SU-DHL-6 (cell line): ENCODE data around the gene CACNB4.
A peak's percentile ranks its signal among the peaks of the same experiment; 100 is the strongest.

ENCODE experiments used
- H2AFZ ChIP-seq: fragments of 200-600 bp; sonication (generic); 2 replicates; pipeline ENCODE4 v1.6.1; 2014; ENCODE audit warnings: low read depth, mild to moderate bottlenecking, moderate library complexity, mixed read lengths, antibody characterized with exemption, low read length; ENCODE audit not compliant: severe bottlenecking
- H3F3A ChIP-seq: fragments of 200-600 bp; shearing (Covaris generic); 2 replicates; pipeline ENCODE4 v1.6.0; 2016; ENCODE audit warnings: antibody characterized with exemption, mild to moderate bottlenecking; ENCODE audit not compliant: insufficient read depth
- H3K27ac ChIP-seq: fragments of 200-600 bp; sonication (generic); 2 replicates; pipeline ENCODE4 v1.5.1; 2016; ENCODE audit warnings: low read depth, mild to moderate bottlenecking, low read length, moderate library complexity, mixed read lengths
- H3K27me3 ChIP-seq: fragments of 200-600 bp; sonication (generic), shearing (Covaris generic); 2 replicates; pipeline ENCODE4 v1.6.0; 2014; ENCODE audit warnings: mild to moderate bottlenecking, low read length
- H3K36me3 ChIP-seq: fragments of 200-600 bp; sonication (generic); 2 replicates; pipeline ENCODE4 v1.6.1; 2014; ENCODE audit warnings: mild to moderate bottlenecking, low read length, mixed read lengths
- H3K4me2 ChIP-seq: fragments of 300-600, 200-600 bp; shearing (Covaris generic), sonication (generic); 2 replicates; pipeline ENCODE4 v1.6.0; 2014; ENCODE audit warnings: low read length, low read depth, mild to moderate bottlenecking; ENCODE audit not compliant: poor library complexity, severe bottlenecking
- H3K4me3 ChIP-seq: fragments of 200-600 bp; sonication (generic); 2 replicates; pipeline ENCODE4 v1.5.1; 2014; ENCODE audit warnings: antibody characterized with exemption, low read length, mild to moderate bottlenecking, mixed read lengths; ENCODE audit not compliant: insufficient read depth, poor library complexity, severe bottlenecking
- H3K79me2 ChIP-seq: fragments of 200-600 bp; sonication (generic); 2 replicates; pipeline ENCODE4 v1.6.1; 2014; ENCODE audit warnings: mild to moderate bottlenecking, low read length, moderate library complexity; ENCODE audit not compliant: insufficient read depth
- H3K9ac ChIP-seq: fragments of 200-600 bp; sonication (generic); 2 replicates; pipeline ENCODE4 v1.7.0; 2014; ENCODE audit warnings: mild to moderate bottlenecking, low read length
- H3K9me2 ChIP-seq: fragments of 200-600 bp; sonication (generic); replicated peaks from 2 replicates; pipeline ENCODE4 v1.6.1; 2014; ENCODE audit warnings: low read length; ENCODE audit not compliant: insufficient read depth
- H3K9me3 ChIP-seq: fragments of 200-600 bp; sonication (generic); 2 replicates; pipeline ENCODE4 v1.6.1; 2014; ENCODE audit warnings: low read length, mixed read lengths; ENCODE audit not compliant: insufficient read depth
- H4K20me1 ChIP-seq: fragments of 200-600 bp; sonication (generic); 2 replicates; pipeline ENCODE4 v1.6.1; 2014; ENCODE audit warnings: low read depth, mild to moderate bottlenecking, antibody characterized with exemption, low read length, moderate library complexity, mixed read lengths
- EZH2phosphoT487 ChIP-seq: fragments of 200-600 bp; sonication (generic), shearing (Covaris generic); conservative IDR thresholded peaks from 2 replicates; pipeline ENCODE4 v1.6.1; 2018; ENCODE audit warnings: mild to moderate bottlenecking, antibody characterized with exemption, low read length, moderate library complexity, mixed read lengths
- TF ChIP-seq, protein P1 (sequence below): fragments of 200-600 bp; sonication (generic); IDR thresholded peaks from one replicate; pipeline ENCODE4 v1.5.1; 2017; ENCODE audit warnings: antibody characterized with exemption, mild to moderate bottlenecking, low read length, moderate library complexity; ENCODE audit not compliant: insufficient read depth, poor library complexity, severe bottlenecking

CACNB4 gene

DNA sequence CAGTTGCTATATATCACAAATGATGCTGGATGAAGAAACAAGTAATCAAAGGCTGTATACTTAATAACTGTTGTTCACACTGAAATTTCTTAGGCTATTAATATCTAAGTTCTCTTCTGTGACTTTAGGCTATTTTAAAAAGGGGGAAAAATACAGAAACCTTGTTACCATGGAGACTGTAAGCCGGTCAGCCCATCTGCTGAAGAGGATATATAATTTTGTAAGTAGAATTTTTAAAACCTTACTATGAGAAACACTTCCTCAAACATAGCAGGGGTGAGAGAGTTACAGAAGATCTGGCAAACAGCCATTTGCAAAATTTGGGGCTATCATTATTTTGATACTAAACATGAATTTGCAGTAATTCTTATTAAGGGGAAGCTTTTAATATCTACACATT lies 27.8 kb downstream of the CACNB4 start:
- H3K79me2 ChIP-seq, result no peaks in the 10 kb centered on the region
- H3K27me3 ChIP-seq, result no peaks in the 10 kb centered on the region
- no peaks in the 10 kb centered on the region for H3K36me3 ChIP-seq
- H3K27ac ChIP-seq, result peak overlapping the region; percentile 33; the same call in 1 of the 2 replicates
- peak overlapping the region; percentile 42 for H2AFZ ChIP-seq
- no peaks in the 10 kb centered on the region for H3K9me3 ChIP-seq
- H3K4me2 ChIP-seq, result peak overlapping the region; percentile 39
- TF ChIP-seq, protein P1, sequence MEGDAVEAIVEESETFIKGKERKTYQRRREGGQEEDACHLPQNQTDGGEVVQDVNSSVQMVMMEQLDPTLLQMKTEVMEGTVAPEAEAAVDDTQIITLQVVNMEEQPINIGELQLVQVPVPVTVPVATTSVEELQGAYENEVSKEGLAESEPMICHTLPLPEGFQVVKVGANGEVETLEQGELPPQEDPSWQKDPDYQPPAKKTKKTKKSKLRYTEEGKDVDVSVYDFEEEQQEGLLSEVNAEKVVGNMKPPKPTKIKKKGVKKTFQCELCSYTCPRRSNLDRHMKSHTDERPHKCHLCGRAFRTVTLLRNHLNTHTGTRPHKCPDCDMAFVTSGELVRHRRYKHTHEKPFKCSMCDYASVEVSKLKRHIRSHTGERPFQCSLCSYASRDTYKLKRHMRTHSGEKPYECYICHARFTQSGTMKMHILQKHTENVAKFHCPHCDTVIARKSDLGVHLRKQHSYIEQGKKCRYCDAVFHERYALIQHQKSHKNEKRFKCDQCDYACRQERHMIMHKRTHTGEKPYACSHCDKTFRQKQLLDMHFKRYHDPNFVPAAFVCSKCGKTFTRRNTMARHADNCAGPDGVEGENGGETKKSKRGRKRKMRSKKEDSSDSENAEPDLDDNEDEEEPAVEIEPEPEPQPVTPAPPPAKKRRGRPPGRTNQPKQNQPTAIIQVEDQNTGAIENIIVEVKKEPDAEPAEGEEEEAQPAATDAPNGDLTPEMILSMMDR, result no peak
- no peak for TF ChIP-seq EZH2phosphoT487
- H4K20me1 ChIP-seq, result no peaks in the 10 kb centered on the region
- H3K4me3 ChIP-seq, result no peak overlapping the region
- no peaks in the 10 kb centered on the region for H3F3A ChIP-seq
- no peak overlapping the region for H3K9ac ChIP-seq
- no peaks in the 10 kb centered on the region for H3K9me2 ChIP-seq

GRCh38 chr2:152068226-152068625 lies 30.6 kb downstream of the CACNB4 start:
- no peak overlapping the region for H2AFZ ChIP-seq
- H3K9ac ChIP-seq, result no peak overlapping the region
- H3K9me2 ChIP-seq, result no peaks in the 10 kb centered on the region
- TF ChIP-seq EZH2phosphoT487, result no peak
- TF ChIP-seq, protein P1, result no peak
- no peaks in the 10 kb centered on the region for H3K36me3 ChIP-seq
- no peak overlapping the region for H3K4me2 ChIP-seq
- H3K79me2 ChIP-seq, result no peaks in the 10 kb centered on the region
- H3K4me3 ChIP-seq, result no peak overlapping the region
- H3F3A ChIP-seq, result no peaks in the 10 kb centered on the region
- H3K27ac ChIP-seq, result no peak overlapping the region
- H4K20me1 ChIP-seq, result no peaks in the 10 kb centered on the region
- H3K9me3 ChIP-seq, result no peaks in the 10 kb centered on the region
- no peaks in the 10 kb centered on the region for H3K27me3 ChIP-seq

DNA sequence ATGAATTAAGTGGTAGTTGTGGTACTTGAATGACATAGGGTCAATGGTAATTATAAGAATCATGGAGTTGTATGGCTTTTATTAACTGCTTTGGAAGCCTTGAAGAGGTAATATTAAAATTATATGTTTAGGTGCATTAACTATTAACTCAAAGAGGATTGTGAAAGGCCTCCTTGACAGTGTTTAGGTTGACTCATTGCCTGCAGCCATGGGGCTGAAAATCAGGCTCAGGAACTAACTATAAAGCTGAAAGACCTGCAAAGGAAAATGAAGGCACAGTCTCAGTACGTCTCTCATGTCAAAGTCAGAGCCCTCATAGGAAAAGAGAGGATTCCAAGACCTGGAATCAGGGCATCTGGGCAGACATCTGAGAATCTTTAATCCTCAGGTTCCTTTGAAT lies 31.0 kb downstream of the CACNB4 start:
- no peaks in the 10 kb centered on the region for H3K27me3 ChIP-seq
- no peaks in the 10 kb centered on the region for H3K36me3 ChIP-seq
- TF ChIP-seq EZH2phosphoT487, result no peak
- no peaks in the 10 kb centered on the region for H3K9me2 ChIP-seq
- H2AFZ ChIP-seq, result no peak overlapping the region
- no peaks in the 10 kb centered on the region for H3K79me2 ChIP-seq
- H3K4me3 ChIP-seq, result no peak overlapping the region
- H3K9ac ChIP-seq, result no peak overlapping the region
- no peak overlapping the region for H3K4me2 ChIP-seq
- no peaks in the 10 kb centered on the region for H3K9me3 ChIP-seq
- no peak overlapping the region for H3K27ac ChIP-seq
- no peaks in the 10 kb centered on the region for H4K20me1 ChIP-seq
- H3F3A ChIP-seq, result no peaks in the 10 kb centered on the region

DNA sequence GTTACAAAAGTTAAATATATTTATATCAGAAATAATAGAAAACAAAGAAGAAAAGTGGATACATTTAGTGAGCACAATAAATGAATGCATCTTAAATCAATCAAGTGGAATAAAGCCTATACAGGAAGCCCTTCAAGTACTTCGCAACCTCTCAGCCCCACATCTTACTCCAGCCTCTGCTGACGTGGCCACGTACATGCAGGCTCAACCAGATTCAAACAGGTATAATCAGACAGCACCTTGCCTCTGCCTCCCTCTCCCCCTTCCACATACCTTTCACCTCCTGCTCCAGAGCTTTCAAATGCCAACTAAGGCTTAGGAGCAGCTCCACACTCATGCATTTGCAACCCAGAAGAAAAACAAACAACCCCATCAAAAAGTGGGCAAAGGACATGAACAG lies 32.9 kb downstream of the CACNB4 start:
- H3F3A ChIP-seq, result no peaks in the 10 kb centered on the region
- no peak overlapping the region for H3K9ac ChIP-seq
- no peak overlapping the region for H3K27ac ChIP-seq
- H3K79me2 ChIP-seq, result no peaks in the 10 kb centered on the region
- TF ChIP-seq, protein P1, result no peak
- no peak for TF ChIP-seq EZH2phosphoT487
- no peaks in the 10 kb centered on the region for H3K9me2 ChIP-seq
- H3K36me3 ChIP-seq, result no peaks in the 10 kb centered on the region
- H4K20me1 ChIP-seq, result no peaks in the 10 kb centered on the region
- H2AFZ ChIP-seq, result no peak overlapping the region
- H3K4me2 ChIP-seq, result no peak overlapping the region
- H3K4me3 ChIP-seq, result no peak overlapping the region
- no peaks in the 10 kb centered on the region for H3K9me3 ChIP-seq
- H3K27me3 ChIP-seq, result no peaks in the 10 kb centered on the region
